Adrenal gland (tissue), 5 donors: ENCODE results near the gene ARHGAP10.

Experiments used
- POLR2A ChIP-seq, 2 donors: fragments of 450-650 bp; IDR thresholded peaks; one replicate each; pipeline ENCODE4 v1.6.1; 2017; ENCODE audit warnings: antibody characterized with exemption in 2 of 2, mild to moderate bottlenecking in 2 of 2, moderate library complexity in 1 of 2
- TF ChIP-seq, protein P1 (sequence below), 6 experiments: fragments of 450-650 bp in 4 of 6; fragments of 200-600 bp in 2 of 6; sonication (generic) in 1 of 6; IDR thresholded peaks; 1 replicate in 5 of 6; 2 replicates in 1 of 6; pipeline versions ENCODE4 v1.5.1 to v1.8.0; 2016 to 2021; ENCODE audit warnings: antibody characterized with exemption in 6 of 6, mild to moderate bottlenecking in 2 of 6, moderate library complexity in 1 of 6
- donor health status: DM: no; HTN: no; CAD: no.

DNA sequence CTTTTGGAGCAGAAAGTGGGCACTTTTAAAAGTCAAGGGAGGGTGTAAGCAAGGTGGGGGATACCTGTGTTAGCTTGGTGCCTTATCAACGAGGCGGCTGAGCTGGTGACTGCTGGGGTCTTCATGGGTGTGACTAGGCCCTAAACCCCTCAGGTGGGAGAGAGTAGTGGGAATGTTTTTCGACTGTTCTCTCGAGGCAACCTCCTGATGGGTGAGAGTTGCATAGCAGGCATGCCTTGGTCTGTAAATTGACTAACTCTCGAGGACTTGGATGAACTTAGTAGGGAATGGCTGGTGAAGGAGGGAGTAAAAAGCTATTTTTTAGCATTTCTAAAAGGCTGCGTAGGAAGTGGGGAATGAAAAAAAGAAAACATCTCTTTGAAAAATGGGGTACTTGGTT, 80.0 kb downstream of the ARHGAP10 start:
- TF ChIP-seq, protein P1, sequence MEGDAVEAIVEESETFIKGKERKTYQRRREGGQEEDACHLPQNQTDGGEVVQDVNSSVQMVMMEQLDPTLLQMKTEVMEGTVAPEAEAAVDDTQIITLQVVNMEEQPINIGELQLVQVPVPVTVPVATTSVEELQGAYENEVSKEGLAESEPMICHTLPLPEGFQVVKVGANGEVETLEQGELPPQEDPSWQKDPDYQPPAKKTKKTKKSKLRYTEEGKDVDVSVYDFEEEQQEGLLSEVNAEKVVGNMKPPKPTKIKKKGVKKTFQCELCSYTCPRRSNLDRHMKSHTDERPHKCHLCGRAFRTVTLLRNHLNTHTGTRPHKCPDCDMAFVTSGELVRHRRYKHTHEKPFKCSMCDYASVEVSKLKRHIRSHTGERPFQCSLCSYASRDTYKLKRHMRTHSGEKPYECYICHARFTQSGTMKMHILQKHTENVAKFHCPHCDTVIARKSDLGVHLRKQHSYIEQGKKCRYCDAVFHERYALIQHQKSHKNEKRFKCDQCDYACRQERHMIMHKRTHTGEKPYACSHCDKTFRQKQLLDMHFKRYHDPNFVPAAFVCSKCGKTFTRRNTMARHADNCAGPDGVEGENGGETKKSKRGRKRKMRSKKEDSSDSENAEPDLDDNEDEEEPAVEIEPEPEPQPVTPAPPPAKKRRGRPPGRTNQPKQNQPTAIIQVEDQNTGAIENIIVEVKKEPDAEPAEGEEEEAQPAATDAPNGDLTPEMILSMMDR (IDR thresholded peaks at IDR 0.05) = no peak
- TF ChIP-seq POLR2A (IDR thresholded peaks at IDR 0.05) = no peak
